SU-DHL-6 (cell line): ENCODE results near the gene WIPF1.

Source experiments
- EZH2phosphoT487 ChIP-seq: fragments of 200-600 bp; sonication (generic), shearing (Covaris generic); conservative IDR thresholded peaks from 2 replicates; pipeline ENCODE4 v1.6.1; 2018; ENCODE audit warnings: mild to moderate bottlenecking, antibody characterized with exemption, low read length, moderate library complexity, mixed read lengths
- TF ChIP-seq, protein P1 (sequence below): fragments of 200-600 bp; sonication (generic); IDR thresholded peaks from one replicate; pipeline ENCODE4 v1.5.1; 2017; ENCODE audit warnings: antibody characterized with exemption, mild to moderate bottlenecking, low read length, moderate library complexity; ENCODE audit not compliant: insufficient read depth, poor library complexity, severe bottlenecking

- TF ChIP-seq, protein P1, sequence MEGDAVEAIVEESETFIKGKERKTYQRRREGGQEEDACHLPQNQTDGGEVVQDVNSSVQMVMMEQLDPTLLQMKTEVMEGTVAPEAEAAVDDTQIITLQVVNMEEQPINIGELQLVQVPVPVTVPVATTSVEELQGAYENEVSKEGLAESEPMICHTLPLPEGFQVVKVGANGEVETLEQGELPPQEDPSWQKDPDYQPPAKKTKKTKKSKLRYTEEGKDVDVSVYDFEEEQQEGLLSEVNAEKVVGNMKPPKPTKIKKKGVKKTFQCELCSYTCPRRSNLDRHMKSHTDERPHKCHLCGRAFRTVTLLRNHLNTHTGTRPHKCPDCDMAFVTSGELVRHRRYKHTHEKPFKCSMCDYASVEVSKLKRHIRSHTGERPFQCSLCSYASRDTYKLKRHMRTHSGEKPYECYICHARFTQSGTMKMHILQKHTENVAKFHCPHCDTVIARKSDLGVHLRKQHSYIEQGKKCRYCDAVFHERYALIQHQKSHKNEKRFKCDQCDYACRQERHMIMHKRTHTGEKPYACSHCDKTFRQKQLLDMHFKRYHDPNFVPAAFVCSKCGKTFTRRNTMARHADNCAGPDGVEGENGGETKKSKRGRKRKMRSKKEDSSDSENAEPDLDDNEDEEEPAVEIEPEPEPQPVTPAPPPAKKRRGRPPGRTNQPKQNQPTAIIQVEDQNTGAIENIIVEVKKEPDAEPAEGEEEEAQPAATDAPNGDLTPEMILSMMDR: no peak
- no peak for TF ChIP-seq EZH2phosphoT487
These were observed 39.4 kb upstream of the WIPF1 start for GRCh38 chr2:174636987-174637386.
